Measurements from ENCODE around the gene GASK1A.

Gene GASK1A

GRCh38 chr3:42942693-42943092 is 36.4 kb upstream of the GASK1A start:
- in situ Hi-C loops (cut with MboI; ENCODE audit: low pct_unique_long_range_greater_than_20kb, low sequenced_read_pairs, unreplicated experiment) = no loop called here

GRCh38 chr3:42946050-42946449 is 33.1 kb upstream of the GASK1A start:
- no peak for TF ChIP-seq CTCF (IDR thresholded peaks at IDR 0.05; ENCODE audit: extremely low read depth, insufficient read depth, missing control alignments)
- DNase-seq (ENCODE audit: low spot score) = no peak
- in situ Hi-C loops (cut with MboI; ENCODE audit: low pct_unique_long_range_greater_than_20kb, low sequenced_read_pairs, unreplicated experiment) = no loop called here

More at GRCh38 chr3:42942693-42943092, 36.4 kb upstream of the GASK1A start:
- DNase-seq (ENCODE audit: low spot score) = no peak
- TF ChIP-seq CTCF (IDR thresholded peaks at IDR 0.05; ENCODE audit: extremely low read depth, insufficient read depth, missing control alignments) = no peak

- no peak for DNase-seq (ENCODE audit: low spot score)
- in situ Hi-C loops (cut with MboI; ENCODE audit: low pct_unique_long_range_greater_than_20kb, low sequenced_read_pairs, unreplicated experiment) = loop anchor here (25.0 kb wide), 2 partner anchors 430 to 555 kb away; no protein-coding TSS in a partner anchor
- TF ChIP-seq CTCF (IDR thresholded peaks at IDR 0.05; ENCODE audit: extremely low read depth, insufficient read depth, missing control alignments) = no peak
Measured at GRCh38 chr3:42957573-42957972, 21.5 kb upstream of the GASK1A start.

GRCh38 chr3:42960282-42960681 is 18.8 kb upstream of the GASK1A start:
- DNase-seq (ENCODE audit: low spot score) = no peak
- in situ Hi-C loops (cut with MboI; ENCODE audit: low pct_unique_long_range_greater_than_20kb, low sequenced_read_pairs, unreplicated experiment) = loop anchor here (25.0 kb wide), 2 partner anchors 427 to 552 kb away; no protein-coding TSS in a partner anchor
- TF ChIP-seq CTCF (IDR thresholded peaks at IDR 0.05; ENCODE audit: extremely low read depth, insufficient read depth, missing control alignments) = no peak

GRCh38 chr3:42960786-42961185 is 18.3 kb upstream of the GASK1A start:
- in situ Hi-C loops (cut with MboI; ENCODE audit: low pct_unique_long_range_greater_than_20kb, low sequenced_read_pairs, unreplicated experiment) = loop anchor here (25.0 kb wide), 2 partner anchors 427 to 552 kb away; no protein-coding TSS in a partner anchor
- no peak for DNase-seq (ENCODE audit: low spot score)

GRCh38 chr3:42961633-42962032 is 17.5 kb upstream of the GASK1A start:
- in situ Hi-C loops (cut with MboI; ENCODE audit: low pct_unique_long_range_greater_than_20kb, low sequenced_read_pairs, unreplicated experiment) = loop anchor here (25.0 kb wide), 2 partner anchors 426 to 551 kb away; no protein-coding TSS in a partner anchor
- peak; percentile 46 for TF ChIP-seq CTCF (IDR thresholded peaks at IDR 0.05; ENCODE audit: extremely low read depth, insufficient read depth, missing control alignments)
- DNase-seq (ENCODE audit: low spot score) = peak; percentile 39

More at GRCh38 chr3:42960786-42961185, 18.3 kb upstream of the GASK1A start:
- no peak for TF ChIP-seq CTCF (IDR thresholded peaks at IDR 0.05; ENCODE audit: extremely low read depth, insufficient read depth, missing control alignments)

All from GM13977 (cell line).